GM18873 (cell line): ENCODE data around the gene RNF149.
"Not testable (repeated sequence)": the region's sequence is repeated elsewhere in the genome, so short reads cannot be mapped to it uniquely, and the experiment has no call there.

ENCODE experiments used
- ATAC-seq: cut with Tn5 transposase; IDR thresholded peaks from one replicate; pipeline ENCODE4 v1.9.1; 2021; ENCODE audit warnings: mild to moderate bottlenecking, moderate library complexity, moderate number of reproducible peaks; ENCODE audit not compliant: unreplicated experiment, low FRiP score

RNF149 gene

DNA sequence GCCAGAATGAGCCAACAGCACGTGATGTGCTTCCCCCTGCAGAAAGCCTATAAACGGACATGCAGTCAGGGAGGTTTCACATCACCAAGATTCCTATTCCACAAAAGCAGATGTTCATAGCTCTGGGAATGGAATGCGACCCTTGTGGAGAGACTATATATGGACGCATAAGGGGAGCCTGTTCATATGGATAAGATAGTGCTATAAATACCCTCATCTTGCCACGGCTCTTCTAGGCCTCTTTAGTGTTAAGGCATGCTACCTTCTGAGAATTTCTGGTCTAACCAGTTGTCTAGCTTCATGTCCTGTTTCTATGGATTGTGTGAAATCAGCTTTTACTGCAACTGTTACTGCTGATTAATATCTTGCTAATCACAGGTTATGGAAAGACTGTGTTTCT lies 70.6 kb downstream of the RNF149 start:
- ATAC-seq: not testable (repeated sequence)

DNA sequence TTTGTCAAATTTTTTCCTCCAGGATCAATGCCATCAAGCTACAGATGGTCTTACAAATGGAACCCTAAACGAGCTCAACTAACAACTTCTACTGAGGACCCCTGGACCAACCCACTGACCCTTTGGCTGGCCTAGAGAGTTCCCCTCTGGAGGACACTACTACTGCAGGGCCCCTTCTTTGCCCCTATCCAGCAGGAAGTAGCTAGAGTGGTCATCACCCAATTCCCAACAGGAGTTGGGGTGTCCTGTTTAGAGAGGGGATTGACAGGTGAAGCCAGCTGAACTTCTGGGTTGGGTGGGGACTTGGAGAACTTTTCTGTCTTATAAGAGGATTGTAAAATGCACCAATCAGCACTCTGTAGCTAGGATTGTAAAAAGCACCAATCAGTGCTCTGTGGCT lies 72.5 kb downstream of the RNF149 start:
- not testable (repeated sequence) for ATAC-seq

GRCh38 chr2:101234169-101234938 lies 74.1 kb downstream of the RNF149 start:
- no peak for ATAC-seq

DNA sequence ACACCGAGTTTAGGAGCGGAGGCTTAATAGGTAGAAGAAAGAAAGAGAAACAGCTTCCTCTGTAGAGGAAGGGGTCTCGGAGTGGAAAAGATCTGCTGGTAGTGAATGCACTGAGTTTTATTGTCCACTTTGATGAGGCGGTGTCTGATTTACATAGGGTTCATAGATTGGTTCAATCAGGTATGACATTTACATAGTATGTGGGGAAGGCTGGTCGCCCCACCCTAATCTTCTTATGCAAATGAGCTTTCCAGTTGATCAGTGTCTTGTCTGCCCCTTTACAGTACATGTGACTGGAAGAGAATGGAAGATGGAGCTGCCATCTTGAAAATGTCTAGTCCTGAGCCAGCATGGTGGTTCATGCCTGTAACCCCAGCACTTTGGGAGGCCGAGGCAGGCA lies 75.7 kb downstream of the RNF149 start:
- no peak for ATAC-seq

DNA sequence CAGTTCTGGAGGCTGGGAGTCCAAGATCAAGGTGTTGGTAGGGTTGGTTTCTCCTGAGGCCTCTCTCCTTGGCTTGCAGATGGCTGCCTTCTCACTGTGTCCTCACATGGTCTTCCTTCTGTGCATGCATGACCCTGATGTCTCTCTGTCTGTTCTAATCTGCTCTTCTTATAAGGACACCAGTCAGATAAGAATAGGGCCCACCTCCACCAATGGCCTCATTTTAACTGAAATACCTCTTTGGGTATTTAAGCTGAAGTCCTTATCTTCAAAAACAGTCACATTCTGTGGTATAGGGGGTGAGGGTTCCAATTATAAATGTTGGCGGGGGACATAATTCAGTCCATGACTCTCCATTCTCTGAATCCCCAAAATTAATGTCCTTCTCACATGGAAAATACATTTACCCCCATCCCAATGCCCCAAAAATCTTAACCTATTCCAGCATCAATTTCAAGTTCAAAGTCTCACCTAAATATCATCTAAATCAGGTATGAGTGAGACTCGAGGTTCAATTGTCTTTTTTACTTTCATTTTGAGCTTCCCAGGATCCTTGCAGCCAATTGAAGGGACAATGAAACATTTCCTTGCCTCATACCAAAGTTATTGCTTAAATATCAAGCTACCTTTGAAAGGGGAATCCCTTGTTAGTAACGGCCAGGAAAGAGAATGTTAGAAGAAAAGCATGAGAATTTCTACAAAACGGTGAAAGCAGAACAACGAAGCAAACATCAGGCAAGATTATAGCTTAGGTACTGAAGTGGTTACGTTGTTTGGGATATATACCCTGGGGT lies 76.4 kb downstream of the RNF149 start:
- no peak for ATAC-seq

DNA sequence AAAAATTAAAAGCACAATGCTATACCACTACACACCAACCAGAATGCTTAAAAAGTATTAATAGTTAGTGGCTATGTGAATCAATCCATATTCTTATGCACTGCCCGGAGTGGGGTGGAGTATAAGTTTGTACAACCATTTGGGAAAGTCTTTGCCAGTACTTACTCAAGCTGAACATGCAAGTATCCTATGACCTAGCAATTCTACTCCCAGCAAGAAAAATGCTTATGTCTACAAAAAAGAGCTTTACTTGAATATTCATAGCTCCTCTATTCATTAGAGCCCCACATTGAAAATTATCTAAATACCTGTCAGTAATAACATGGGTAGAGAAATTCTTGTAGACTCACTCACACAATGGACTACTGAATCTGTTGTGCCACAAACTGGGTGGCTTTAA lies 77.3 kb downstream of the RNF149 start:
- no peak for ATAC-seq

- no peak for ATAC-seq
These were observed 77.9 kb downstream of the RNF149 start for GRCh38 chr2:101230541-101231001.
